GM23338 (cell line): ENCODE measurements around the gene MYO1C.

Experiments used
- CREB1 ChIP-seq: fragments of 250-450 bp; sonication (Bioruptor Pico); IDR thresholded peaks from 2 replicates; pipeline ENCODE4 v1.5.0; 2020; ENCODE audit warnings: low read depth, mild to moderate bottlenecking, moderate library complexity
- ETS1 ChIP-seq: IDR thresholded peaks from 2 replicates; pipeline ENCODE4 v1.6.1; 2016; ENCODE audit warnings: antibody characterized with exemption
- EZH2 ChIP-seq: fragments of 200-600 bp; sonication (generic); IDR thresholded peaks from one replicate; pipeline ENCODE4 v1.8.0; 2017; ENCODE audit warnings: antibody characterized with exemption, mild to moderate bottlenecking, low read depth; ENCODE audit not compliant: unreplicated experiment
- EZH2phosphoT487 ChIP-seq: fragments of 200-600 bp; sonication (generic); IDR thresholded peaks from one replicate; pipeline ENCODE4 v1.8.1; 2018; ENCODE audit warnings: antibody characterized with exemption; ENCODE audit not compliant: unreplicated experiment
- JUNB ChIP-seq: IDR thresholded peaks from one replicate; pipeline ENCODE4 v1.6.1; 2016; ENCODE audit warnings: antibody characterized with exemption; ENCODE audit not compliant: unreplicated experiment
- NANOG ChIP-seq: IDR thresholded peaks from 2 replicates; pipeline ENCODE4 v1.6.1; 2016; ENCODE audit warnings: antibody characterized with exemption, borderline replicate concordance
- POLR2AphosphoS5 ChIP-seq: IDR thresholded peaks from 2 replicates; pipeline ENCODE4 v1.6.1; 2016; ENCODE audit warnings: antibody characterized with exemption, low read depth
- REST ChIP-seq: IDR thresholded peaks from one replicate; pipeline ENCODE4 v1.6.1; 2018; ENCODE audit warnings: antibody characterized with exemption; ENCODE audit not compliant: unreplicated experiment
- ZNF114 ChIP-seq: fragments of 250-450 bp; sonication (Bioruptor Pico); IDR thresholded peaks from 2 replicates; pipeline ENCODE4 v1.5.0; 2020; ENCODE audit warnings: mild to moderate bottlenecking, moderate library complexity
- ZNF331 ChIP-seq: fragments of 250-450 bp; sonication (Bioruptor Pico); IDR thresholded peaks from 2 replicates; pipeline ENCODE4 v1.5.0; 2020; ENCODE audit warnings: low read depth, mild to moderate bottlenecking, moderate library complexity
- TF ChIP-seq, protein P1 (sequence below), 2 experiments: fragments of 200-600 bp in 1 of 2; sonication (generic) in 1 of 2; conservative IDR thresholded peaks; 2 replicates each; pipeline versions ENCODE4 v1.5.1 to v1.6.1; 2016 to 2017; ENCODE audit warnings: antibody characterized with exemption in 2 of 2, low read depth in 2 of 2, mild to moderate bottlenecking in 2 of 2, moderate library complexity in 1 of 2

DNA sequence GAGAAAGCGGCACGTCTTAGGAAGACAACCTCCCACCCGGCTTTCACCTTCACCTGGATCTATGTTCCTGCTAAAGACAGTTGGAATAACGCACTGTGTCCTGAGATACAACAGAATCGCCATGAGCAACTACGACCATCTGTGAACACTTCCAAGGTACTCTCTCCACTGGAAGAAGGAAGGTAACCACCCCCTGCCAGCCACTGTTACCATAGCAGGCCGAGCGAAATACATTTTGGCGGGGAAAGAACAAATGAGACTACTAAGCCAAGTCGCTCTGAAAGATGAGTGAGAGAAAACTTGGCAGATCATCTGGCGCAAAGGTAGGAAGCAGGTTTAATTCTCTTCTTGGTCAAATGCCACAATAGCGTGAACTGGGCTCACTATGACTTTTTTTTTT is 46.3 kb downstream of the MYO1C start:
- TF ChIP-seq EZH2phosphoT487 (no peak), REST (no peak), POLR2AphosphoS5 (no peak), JUNB (no peak), EZH2 (no peak), ZNF331 (CRISPR knock-in tag) (no peak), ZNF114 (CRISPR knock-in tag) (no peak), ETS1 (no peak), CREB1 (CRISPR knock-in tag) (no peak), NANOG (no peak)
- TF ChIP-seq, protein P1, sequence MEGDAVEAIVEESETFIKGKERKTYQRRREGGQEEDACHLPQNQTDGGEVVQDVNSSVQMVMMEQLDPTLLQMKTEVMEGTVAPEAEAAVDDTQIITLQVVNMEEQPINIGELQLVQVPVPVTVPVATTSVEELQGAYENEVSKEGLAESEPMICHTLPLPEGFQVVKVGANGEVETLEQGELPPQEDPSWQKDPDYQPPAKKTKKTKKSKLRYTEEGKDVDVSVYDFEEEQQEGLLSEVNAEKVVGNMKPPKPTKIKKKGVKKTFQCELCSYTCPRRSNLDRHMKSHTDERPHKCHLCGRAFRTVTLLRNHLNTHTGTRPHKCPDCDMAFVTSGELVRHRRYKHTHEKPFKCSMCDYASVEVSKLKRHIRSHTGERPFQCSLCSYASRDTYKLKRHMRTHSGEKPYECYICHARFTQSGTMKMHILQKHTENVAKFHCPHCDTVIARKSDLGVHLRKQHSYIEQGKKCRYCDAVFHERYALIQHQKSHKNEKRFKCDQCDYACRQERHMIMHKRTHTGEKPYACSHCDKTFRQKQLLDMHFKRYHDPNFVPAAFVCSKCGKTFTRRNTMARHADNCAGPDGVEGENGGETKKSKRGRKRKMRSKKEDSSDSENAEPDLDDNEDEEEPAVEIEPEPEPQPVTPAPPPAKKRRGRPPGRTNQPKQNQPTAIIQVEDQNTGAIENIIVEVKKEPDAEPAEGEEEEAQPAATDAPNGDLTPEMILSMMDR (conservative IDR thresholded peaks at IDR 0.05; ENCODE audit: low read depth in 2 of 2) = no peak
